GM21447 (cell line): ENCODE results near the gene ITGB6.
A peak's percentile ranks its signal among the peaks of the same experiment; 100 is the strongest.

ENCODE experiments used
- ATAC-seq: cut with Tn5 transposase; IDR thresholded peaks from one replicate; pipeline ENCODE4 v1.9.1; 2021; ENCODE audit not compliant: unreplicated experiment

Gene ITGB6, protein sequence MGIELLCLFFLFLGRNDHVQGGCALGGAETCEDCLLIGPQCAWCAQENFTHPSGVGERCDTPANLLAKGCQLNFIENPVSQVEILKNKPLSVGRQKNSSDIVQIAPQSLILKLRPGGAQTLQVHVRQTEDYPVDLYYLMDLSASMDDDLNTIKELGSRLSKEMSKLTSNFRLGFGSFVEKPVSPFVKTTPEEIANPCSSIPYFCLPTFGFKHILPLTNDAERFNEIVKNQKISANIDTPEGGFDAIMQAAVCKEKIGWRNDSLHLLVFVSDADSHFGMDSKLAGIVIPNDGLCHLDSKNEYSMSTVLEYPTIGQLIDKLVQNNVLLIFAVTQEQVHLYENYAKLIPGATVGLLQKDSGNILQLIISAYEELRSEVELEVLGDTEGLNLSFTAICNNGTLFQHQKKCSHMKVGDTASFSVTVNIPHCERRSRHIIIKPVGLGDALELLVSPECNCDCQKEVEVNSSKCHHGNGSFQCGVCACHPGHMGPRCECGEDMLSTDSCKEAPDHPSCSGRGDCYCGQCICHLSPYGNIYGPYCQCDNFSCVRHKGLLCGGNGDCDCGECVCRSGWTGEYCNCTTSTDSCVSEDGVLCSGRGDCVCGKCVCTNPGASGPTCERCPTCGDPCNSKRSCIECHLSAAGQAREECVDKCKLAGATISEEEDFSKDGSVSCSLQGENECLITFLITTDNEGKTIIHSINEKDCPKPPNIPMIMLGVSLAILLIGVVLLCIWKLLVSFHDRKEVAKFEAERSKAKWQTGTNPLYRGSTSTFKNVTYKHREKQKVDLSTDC

DNA sequence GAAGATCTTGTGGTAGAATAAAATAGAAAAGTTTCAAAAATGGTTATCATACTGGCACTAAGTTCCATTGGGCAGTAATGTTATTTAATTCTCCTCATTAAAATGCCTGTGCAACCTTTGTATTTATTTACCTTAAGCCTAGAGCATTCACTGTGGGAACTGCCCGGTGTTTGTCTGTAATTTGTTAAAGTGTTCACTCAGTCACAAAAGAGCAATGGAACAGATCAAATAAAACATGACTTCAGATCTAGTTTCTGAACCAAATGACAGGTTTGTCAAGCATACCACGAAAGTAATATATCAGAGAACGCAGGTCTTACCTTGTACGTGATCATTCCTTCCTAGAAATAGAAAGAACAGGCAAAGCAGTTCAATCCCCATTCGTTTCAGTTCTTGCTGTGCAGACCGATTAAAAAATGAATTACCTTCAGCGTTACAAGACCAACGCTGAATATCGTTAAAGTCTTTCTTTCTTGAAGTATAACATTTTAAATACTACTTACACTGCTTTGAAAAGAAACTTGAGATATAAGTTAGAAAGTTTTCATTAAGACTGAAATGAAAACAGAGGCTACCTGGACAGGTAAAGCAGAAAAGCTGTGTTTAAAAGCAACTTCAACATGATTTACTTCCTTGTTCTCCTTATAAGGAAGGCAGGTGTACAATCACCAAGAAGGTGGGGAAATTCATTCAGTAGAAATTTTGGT lies at the start of gene ITGB6:
ITGB6 (minus strand) TSS at position 590 of the 707 bp plus-strand sequence; CDS start at position 381, 209 bp downstream.
- ATAC-seq: no peak

DNA sequence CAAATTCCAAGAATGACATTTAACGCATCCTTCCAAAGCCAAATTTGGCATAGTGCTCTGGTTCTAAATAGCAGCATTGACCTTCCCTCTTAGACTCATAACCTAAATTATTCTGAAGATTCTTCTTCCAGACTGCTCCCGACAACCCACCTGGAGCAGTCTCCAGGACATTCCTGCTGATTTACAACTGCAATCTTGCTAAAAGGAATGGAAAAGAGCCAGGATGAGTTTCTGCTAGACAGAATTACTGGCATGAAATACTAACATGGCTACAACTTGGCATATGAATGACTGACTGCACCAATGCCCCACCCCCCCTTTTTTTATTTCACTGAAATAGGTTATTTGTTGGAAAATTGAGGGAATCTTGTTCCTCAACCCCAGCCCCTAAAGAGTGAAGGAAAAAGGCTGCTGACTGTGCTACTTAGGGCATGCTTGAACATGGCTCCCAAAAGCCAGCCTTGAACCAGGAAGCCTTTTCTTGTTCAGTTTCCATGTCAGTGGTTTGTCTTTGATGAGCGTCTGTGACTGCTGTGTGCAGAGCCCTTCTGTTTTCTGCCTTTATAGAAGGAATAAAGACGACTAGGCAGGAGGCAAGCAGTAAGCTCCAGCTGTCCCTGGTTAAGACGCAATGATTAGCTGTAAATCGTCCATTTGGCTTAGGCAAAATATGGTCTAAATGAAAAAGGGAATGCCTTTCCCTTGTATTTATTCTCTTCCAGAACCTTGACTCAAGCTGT lies 47.4 kb upstream of the ITGB6 start:
- ATAC-seq: no peak

DNA sequence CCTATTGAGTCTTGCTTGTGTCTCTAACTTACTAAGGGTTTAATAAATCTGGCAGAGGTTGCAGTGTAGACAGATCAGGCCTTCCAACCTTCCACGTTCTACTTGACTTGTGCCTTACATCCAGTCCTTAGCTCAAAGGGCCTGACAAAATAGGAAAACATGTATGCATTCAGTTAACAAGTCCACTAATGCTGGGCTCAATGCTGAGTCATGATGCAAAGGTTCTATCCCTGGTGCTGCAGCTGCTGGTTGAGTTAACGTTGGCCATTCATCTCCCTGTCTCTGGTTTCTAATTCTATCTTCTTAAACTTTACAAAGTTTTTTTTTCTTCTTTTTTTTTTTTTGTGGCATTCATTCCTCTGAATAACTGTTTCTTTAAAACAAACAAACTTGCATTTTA lies 46.3 kb upstream of the ITGB6 start:
- no peak for ATAC-seq

DNA sequence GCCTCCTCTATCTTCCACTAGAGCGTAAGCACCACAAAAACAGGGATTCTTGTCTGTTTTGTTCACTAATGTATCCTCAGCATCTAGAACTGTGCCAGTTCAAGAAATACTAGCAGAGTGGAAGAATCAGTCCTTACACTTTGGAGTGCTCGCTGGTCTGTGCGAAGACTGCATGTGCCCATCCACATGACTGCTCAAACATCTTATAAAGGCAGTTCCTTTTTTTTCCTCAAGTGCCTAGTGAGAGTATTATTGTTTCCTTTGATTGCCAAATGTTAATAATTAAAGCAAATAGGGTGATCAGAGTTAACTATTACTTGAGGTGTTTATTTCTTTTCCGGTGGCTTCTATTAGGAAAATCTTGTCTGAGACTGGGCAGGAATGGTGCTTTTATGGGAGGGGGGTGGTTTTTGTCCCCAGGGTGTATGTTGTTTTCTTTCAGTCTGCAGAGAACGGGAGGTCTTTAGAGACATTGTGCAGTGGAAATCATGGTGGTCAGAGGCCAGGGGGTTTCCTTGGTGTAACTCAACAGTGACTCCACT lies 45.6 kb upstream of the ITGB6 start:
- ATAC-seq: no peak

DNA sequence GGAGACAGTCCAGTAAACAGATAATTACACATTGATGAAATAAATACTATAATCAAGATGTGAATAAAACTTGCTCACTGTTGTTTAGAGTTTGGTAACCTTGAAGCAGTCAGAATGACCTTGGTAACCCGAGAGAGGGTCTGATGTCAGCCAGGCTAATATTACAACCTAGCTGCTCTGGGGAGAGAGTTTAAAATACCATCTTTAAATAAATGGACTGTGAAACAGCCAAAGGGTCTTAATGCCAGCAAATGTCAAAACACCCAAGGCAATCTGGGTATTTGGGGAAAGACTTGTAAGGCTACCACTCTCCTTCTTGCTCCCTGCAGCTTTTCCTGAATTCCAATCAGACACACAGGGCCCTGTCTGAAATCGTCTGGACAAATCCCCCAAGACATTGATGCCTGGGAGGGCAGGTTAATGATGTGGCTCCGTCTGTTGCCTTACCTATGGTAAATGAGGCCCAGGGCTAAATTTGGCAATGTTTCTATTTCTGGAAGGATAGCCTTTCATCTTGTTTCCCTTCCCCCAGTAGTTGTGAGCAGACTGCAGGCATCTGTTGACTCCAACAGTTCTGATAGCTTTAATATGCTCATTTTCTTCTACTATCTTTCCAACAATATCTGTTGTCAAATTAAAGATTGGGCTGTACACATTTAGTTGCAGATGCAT lies 43.0 kb upstream of the ITGB6 start:
- no peak for ATAC-seq

DNA sequence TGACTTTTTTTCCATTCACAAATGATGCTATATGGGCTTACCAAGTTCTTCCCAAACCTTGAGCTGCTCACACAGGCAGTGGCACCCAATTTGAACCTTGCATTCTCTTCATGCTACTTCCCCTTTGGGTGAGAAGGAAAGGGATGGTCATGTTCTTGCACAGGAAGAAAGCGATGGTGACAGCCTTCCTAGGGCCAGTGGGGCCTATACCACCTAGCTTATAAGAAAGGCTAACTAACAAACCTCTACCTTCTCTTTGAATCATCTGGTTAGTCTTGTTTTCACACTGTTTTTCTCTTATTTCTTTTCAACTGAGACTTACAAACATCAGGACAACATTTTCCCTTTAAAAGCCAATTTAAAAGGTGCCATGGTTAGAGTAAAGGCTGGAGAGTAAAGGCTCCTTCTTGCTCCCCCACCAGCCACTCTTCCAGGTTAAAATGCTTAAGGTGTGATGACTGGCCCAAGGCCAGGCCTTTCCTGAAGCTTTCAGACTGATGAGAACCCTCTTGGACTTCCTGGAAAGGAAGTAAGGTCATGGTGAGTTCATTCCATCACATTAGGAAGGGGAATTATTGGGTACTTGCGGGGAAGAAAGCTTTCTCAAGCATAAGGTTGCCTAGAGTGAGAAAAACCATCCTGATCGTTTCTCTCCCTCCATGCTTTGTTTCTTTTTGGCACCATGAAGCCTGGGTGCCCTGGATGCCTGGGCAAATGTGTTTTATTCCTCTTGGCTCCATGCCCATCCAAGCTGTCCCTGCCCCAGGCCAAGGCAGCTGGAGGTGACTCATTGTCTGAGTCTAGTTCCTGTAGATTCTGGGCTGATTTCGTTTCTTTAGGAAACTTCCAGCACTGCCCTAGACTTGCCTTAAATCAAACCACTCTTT lies 41.4 kb upstream of the ITGB6 start:
- no peak for ATAC-seq

DNA sequence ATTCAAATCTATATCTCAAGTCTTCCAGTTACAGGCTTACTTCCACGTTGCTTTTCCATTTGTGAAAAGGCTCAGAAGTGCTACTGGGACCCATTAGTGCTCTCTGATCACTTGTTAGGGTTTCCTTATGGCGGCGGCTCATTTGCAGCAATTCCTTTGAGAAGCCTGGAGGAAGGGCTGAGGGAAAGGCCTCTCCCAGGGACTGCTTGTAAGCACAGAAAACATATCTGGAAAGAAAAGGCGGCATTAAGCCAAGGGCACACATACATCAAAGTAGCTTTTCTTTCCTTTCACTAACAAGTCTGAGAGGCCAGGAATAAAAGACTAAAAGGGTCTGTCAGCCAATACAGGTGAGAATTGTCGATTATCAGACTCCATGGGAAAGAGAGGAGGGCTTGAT lies 39.4 kb upstream of the ITGB6 start:
- ATAC-seq: no peak

DNA sequence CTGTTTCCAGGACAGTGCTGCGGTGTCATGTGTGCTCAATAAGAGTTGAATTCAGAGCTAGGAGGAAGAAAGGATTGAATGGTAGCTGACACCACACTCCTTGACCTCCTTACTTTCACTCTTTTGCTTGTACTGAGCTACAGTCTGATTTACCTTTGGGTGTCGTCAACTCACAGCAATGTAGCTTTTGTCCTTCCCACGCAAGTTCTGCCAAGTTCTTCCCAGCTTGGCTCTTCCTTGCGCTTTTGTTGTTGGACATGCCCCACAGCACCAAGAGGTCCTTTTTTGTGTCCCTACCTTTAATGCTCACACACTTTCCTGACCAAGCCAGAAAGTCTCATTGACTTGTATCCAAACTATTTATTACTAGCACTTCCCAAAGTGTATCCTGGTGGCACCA lies 38.3 kb upstream of the ITGB6 start:
- no peak for ATAC-seq

DNA sequence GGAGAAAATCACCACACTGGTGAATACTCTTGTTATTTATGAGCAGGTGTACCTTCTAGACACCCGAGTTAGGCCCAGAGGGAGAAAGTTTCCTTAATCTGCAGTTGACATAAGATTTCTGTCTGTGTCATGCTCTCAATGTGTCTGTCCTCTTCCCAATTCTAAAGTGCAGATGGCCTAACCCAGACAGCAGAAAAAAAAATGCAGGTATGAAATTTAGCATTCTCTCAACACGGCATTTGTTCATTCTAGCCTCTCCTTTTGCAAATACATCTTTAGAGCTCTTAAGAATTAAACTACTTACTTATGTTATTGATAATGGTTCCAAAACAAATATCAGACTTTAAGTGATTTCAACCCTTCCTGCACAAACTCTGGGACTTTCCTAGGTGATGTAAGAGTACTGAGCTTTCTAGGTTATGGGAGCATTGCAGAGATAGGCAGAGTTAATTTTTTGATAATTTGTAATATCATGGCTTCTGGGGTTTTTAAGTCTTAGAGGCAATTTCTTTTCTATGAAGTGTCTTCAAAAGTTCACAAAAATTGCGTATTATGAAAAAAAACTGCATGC lies 32.9 kb upstream of the ITGB6 start:
- no peak for ATAC-seq

DNA sequence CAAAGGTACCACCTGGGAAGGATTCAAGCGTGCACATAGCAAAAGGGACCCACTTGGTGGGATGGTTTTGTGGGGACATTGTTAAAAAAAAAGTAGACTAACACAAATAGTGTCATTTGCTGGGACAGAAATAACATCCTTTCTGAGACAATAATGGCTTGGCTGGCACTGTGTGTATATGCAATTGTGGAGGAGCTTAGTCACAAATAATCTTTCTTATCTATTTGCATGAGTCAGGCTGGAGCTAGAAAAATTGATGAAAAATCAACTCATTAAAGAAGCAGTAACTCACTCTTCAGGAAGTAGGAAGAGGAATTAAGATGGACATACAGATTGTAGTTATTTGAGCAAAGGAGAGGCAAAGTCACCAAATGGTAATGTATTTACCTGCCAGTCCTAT lies 29.5 kb upstream of the ITGB6 start:
- ATAC-seq: no peak

DNA sequence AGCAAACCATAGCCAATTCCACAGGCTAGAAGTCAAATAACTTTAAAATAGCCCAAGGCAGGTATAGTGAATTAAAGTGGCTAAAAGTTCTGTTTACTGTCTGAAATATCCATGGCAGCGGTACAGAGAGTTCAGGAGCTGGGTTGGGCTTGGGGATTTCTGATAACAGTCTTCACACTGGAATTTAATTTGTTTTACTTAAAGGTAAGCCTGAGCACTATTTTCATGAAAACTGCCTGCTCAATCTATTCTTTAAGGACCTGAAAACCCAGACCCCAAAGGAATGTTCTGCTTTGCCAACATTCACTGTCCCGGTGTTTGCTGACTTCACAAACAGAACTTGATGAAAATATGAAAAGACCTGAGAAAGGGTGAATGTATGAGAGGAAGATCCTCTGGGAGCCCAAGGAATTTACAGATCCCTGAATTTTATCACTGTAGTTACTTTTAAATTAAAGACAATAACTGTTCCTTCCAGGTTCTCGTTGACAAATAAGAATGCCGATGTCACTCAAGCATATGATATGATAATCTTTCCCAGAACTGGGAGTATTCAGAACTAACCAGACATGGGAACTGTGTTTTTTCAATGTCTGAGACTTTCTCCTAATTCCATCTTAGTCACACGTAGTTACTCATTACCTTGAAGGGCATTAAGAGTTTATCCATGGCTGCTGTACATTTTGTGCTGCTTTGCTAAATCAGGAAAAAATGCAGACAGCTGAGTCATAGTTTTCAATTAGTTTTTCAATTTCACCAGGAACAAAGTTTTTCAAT lies 28.3 kb upstream of the ITGB6 start:
- ATAC-seq: no peak

DNA sequence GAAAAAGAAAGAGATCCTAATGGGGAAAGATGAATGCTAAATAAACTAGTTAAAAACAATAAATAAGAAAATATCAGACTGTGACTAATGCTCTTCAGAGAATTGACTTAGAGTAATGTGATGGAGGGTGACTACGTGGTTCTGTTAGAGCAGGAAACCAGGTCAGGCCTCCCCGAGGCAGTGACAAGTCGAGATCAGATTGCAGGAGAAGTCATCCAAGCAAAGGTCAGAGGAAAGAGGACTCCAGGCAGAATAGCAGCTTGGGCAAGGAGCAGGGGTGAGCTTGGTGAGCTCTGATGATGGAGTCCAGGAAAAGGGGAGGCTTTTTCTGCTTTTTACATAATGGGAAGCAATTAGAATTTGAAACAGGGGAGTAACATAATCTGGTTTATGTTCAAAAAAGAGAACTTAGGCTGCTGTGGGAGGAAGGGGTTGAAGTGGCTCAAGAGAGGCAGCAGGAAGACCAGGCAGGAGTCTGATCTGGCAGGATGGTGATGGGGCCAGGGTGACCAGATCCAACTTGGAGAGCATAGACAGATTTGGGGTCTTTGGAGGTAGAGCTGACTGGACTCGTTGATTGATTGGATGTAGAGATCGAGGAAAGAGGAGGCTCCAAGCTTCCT lies 27.3 kb upstream of the ITGB6 start:
- ATAC-seq: no peak

DNA sequence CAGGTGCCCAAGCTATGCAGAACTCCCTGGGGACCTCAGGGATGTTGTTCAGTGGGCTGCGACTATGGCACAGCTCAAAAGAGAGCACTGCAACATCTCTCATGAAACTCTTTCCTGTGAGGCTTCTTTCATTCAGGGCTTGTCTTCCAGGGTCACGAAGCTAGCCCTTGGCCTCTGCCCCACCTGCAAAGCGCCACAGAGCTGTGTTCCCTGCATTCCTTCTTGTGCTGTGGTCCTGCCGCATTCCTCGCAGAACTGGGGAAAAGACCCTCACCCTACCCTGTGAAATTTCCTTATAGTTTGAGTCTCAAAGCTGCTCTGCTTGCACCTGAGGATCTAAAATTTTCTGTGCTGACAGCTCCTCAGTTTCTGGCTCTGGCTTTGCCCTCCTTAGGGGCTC lies 26.3 kb upstream of the ITGB6 start:
- no peak for ATAC-seq

DNA sequence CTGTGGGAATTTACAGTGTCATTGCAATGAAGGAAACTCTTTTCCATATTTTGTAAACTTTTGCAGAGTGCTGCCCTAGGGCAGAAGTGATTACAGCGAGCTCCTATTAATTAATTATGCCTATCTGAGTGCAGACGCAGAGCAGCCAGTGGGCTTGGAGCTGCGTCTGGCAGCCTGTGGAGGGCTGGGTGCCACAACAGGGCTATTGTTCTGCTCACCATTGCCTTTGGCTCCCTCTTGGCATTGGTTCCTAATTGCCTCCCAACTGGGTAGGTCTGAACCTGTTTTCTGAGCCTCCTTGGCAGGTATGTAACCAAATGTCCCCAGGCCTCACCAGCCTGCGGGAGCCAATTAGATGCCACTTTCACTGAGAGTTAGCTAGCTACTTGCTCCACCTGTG lies 25.6 kb upstream of the ITGB6 start:
- no peak for ATAC-seq

DNA sequence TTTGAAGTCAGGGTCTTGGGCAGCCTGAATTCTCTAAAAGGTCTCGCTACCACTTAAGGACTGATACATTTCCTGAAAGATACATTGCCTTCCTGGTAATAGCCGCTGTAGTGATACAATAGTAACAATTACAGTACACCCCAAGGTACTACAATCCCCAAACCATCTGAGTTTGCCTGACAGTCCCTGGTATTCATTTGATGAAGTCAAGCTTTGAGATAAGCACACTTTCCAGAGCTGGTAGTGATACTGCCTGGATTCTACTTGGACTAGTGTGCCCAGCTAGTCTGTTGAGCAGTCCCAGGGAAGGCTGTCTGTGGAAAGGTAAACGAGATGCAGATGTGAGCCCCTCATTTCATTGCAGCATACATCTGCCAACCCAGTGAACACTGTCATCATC lies 24.4 kb upstream of the ITGB6 start:
- peak; percentile 13 for ATAC-seq

DNA sequence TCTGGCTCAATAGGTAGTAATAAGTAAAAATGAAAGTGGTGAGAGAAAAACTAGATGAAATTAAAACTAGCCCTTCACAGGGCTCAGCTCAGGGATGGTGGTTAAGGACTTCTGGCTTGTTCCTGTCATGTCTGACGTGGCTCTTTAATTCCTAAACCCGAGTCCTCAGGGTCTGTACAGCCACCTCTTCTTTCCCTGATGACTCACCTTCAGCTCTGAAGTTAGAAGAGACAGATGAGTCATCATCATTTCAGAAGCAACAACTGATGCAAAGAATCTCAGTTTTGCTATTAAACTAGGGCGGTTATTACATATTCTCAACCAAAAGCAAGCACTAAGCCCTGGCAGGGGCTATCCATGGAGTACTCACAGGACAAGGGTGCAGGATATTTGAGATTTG lies 24.0 kb upstream of the ITGB6 start:
- ATAC-seq: peak; percentile 91

DNA sequence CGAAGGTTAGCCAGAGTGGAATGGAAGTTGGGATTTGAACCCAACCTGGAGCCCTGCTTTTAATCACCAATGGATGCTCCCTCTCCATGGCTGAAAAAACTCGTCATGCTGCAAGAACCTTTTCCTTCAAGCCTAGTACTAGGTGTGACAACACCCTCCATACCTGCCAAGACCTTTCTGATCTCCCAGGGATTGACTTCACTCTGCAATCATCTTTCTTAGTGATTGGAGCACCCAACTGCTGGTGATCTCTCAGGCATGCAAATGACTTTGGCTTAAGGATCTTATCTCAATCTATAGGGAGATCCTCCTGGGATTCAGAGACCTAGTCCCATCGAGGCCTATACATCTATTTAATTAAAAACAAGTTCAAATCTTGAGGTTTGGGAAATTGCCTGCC lies 23.5 kb upstream of the ITGB6 start:
- ATAC-seq: no peak
